Measurements from ENCODE around the gene BTD.
A peak's percentile ranks its signal among the peaks of the same experiment; 100 is the strongest.

BTD gene

DNA sequence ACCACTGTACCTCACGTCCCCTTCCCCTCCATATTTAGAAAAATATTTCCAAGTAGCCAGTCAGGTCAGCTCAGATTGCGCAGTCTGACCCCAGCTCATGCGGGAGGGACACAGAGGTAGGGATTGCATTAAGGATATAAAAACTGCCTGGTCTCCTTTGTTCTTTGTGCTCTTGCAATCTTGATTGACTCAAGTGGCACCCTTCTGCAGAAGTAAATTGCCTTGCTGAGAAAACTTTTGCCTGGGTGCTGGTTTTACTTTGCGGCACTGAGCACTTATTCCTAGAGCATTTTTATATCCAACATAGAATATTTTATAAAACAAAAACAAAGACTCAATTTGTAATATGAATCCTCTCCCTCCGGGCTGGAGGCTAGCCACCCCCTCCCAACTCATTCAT is 54.8 kb downstream of the BTD start:
- Mint-ChIP-seq H3K27me3 (peaks cover 1% of the 10 kb centered on the region), H3K9me3 (peaks cover 3% of the 10 kb centered on the region), H3K4me3 (no peak overlapping the region), H3K4me1 (peaks cover under 1% of the 10 kb centered on the region), H3K27ac (no peak overlapping the region), H3K36me3 (peaks cover 19% of the 10 kb centered on the region)
- no peak for DNase-seq (ENCODE audit: low spot score in 2 of 2)
- ATAC-seq (ENCODE audit: low read depth), result no peak

DNA sequence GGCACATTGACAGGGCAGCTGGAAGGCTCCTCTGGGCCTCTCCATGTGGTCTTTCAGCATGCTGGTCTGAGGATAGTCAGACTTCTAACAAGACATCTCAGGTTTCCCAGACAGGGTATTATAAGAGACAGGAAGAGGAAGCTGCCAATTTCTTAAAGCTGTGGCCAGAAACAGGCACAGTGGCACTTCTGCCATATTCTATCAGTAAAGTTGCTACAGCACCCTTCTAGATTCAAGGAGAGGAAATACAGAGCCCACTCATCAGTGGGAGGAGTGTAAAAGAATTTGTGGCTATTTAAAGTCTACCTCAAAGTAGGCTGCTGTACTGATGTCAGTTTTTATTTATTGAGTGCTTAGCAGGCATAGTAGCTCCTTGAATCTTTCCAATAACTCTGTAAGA is 55.5 kb downstream of the BTD start:
- Mint-ChIP-seq H3K27me3 (no peaks in the 10 kb centered on the region), H3K4me3 (no peak overlapping the region), H3K9me3 (peaks cover 3% of the 10 kb centered on the region), H3K36me3 (peaks cover 19% of the 10 kb centered on the region), H3K27ac (no peak overlapping the region), H3K4me1 (no peaks in the 10 kb centered on the region)
- no peak for ATAC-seq (ENCODE audit: low read depth)
- no peak for DNase-seq (ENCODE audit: low spot score in 2 of 2)

DNA sequence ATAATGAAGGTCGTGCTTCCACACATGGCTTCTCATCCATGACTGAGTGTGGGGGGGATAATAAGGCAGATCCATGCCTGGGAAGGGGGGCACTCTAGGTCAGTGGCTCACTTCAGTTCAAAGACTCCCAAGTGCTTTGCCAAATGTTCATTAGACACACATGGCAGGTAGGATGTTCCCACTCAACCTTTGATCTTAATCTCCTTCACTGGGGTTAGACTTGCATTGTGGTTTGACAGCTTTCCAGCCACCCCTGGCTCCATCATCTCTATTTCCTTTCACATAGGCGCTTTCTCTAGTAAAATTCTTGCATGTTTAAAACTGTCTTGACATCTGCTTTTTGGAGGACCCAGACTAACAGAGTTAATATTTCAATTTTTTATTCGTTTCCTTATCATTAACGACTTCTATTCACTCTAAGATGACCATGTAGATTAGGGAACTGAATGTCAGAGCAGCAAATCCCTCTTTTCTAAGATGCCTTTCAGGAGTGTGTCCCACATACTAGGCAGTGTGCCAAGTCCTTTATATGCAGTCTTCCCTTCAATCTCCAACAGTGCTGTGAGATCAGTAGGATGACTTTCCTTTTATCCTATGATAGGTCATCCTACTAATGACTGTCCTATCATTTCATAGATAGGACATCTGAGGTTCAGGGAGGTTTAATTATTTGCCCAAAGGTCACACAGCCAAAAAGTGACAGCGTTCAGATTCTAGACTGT is 57.9 kb downstream of the BTD start:
- Mint-ChIP-seq H3K36me3 (peaks cover 16% of the 10 kb centered on the region), H3K9me3 (peaks cover 5% of the 10 kb centered on the region), H3K27ac (no peak overlapping the region), H3K4me3 (no peak overlapping the region), H3K27me3 (no peaks in the 10 kb centered on the region), H3K4me1 (no peaks in the 10 kb centered on the region)
- DNase-seq (ENCODE audit: low spot score in 2 of 2) (no peak), ATAC-seq (ENCODE audit: low read depth) (no peak)

DNA sequence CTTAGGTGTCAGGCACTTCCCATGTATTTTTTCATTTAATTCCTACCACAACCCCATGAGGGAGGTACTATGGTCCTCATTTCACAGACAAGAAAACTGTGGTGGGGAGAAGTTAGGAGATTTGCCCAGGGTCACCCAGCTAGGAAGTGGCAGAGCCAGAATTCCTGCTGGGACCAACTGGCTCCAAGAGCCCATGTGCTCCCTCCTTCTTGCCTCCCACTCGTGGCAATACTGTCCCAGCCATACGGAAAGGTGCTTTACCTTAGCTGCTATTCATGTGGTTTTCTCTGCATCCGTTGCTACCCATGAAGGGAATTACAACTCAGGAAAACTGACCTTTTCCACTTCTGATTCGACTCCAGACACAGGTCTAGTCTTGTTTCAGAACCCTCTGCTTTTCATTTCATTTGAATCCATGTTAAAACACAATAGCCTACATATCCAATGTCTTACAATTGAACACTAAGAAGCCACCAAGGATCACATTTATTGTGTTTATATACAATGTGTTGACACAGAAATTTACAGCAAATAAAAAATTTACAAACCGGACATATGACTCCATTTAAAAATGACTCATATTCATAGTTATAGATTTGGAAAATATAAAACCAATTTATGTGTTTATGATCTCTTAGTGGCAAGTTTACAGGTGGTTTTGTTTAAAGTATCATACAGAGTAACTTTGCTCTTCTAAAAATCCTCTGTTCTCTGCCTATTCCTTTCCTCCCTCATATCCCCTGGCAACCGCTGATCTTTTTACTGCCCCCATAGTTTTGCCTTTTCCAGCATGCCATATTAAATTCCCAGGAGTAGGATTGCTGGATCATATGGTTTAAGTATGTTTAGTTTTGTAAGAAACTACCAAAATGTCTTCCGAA is 58.8 kb downstream of the BTD start:
- no peak for DNase-seq (ENCODE audit: low spot score in 2 of 2)
- Mint-ChIP-seq H3K4me3 (no peak overlapping the region), H3K36me3 (peaks cover 16% of the 10 kb centered on the region), H3K4me1 (no peaks in the 10 kb centered on the region), H3K9me3 (peaks cover 5% of the 10 kb centered on the region), H3K27ac (no peak overlapping the region), H3K27me3 (no peaks in the 10 kb centered on the region)
- no peak for ATAC-seq (ENCODE audit: low read depth)

DNA sequence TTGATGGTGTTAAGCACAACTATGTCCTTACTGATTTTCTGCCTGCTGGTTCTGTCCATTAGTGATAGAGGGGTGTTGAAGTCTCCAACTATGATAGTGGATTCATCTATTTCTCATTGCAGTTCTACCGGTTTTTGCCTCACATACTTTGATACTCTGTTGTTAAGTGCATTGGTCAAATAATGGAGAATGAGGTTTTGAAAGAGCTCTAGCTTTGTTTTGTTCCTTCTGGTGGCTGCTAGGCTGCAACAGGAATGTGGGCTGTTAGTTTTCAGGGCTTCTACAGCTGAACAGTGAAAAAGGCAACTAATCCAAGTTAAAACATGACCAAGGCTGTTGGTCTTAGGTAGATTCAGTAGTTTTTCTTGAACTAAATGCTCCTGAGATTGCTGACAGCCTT is 62.6 kb downstream of the BTD start:
- H3K4me3 Mint-ChIP-seq, result no peak overlapping the region
- H3K27me3 Mint-ChIP-seq, result no peaks in the 10 kb centered on the region
- no peak overlapping the region for H3K27ac Mint-ChIP-seq
- ATAC-seq (ENCODE audit: low read depth) (no peak), DNase-seq (ENCODE audit: low spot score in 2 of 2) (no peak)
- peaks cover 2% of the 10 kb centered on the region for H3K9me3 Mint-ChIP-seq
- H3K36me3 Mint-ChIP-seq, result peaks cover 13% of the 10 kb centered on the region
- peaks cover 5% of the 10 kb centered on the region for H3K4me1 Mint-ChIP-seq

DNA sequence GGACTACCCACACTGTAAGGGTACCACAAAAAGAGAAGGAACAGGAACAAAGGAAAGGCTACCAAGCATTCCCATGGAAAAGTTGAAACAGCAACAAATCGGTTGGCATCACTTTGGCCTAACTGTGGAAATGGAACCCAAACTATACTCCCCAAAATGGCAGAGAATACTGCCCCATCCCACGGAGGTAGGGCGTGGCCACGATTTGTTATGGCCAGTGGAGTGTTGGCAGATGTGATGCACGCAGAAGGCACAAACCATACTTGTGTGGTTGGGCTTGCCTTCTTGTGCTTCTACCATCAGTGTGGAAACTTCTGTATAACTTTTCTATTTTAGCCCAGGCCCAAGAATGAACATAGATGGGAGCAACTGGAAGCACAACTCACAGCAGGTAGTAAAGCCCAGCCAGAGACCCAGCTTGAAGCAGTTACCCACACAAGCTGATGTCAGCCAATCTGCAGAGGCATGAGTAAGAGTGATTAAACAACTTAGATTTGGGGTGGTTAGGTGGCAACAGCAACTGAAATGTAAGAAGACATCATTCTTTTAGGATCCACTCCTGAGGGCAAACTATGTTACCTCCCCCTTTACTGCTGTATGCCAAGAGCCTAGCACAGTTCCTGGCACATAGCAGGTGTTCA is 64.1 kb downstream of the BTD start:
- Mint-ChIP-seq H3K36me3 (peaks cover 16% of the 10 kb centered on the region), H3K4me1 (peaks cover 5% of the 10 kb centered on the region), H3K27me3 (no peaks in the 10 kb centered on the region), H3K9me3 (peaks cover 2% of the 10 kb centered on the region), H3K27ac (no peak overlapping the region), H3K4me3 (no peak overlapping the region)
- ATAC-seq (ENCODE audit: low read depth), result no peak
- no peak for DNase-seq (ENCODE audit: low spot score in 2 of 2)

DNA sequence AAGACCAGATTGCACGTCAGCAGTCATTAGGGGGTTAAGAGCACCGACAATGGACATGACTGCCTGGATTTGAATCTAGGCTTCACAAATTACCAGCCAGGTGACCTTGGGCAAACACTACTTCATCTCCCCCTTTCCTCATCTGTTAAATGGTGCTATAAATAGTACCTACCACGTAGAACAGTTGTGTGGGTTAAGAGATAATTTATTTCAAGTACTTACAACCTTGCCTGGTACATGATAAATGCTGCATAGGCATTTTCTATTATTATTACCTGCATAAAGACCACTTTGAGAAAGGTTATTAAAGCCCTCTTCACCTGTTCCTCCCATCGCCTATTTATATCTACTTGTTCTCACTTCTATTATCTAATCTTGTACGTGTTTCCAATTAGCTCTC is 64.7 kb downstream of the BTD start:
- Mint-ChIP-seq H3K36me3 (peaks cover 20% of the 10 kb centered on the region), H3K4me1 (peaks cover 5% of the 10 kb centered on the region), H3K27ac (no peak overlapping the region), H3K4me3 (no peak overlapping the region), H3K9me3 (peaks cover 2% of the 10 kb centered on the region), H3K27me3 (no peaks in the 10 kb centered on the region)
- DNase-seq (ENCODE audit: low spot score in 2 of 2) (no peak), ATAC-seq (ENCODE audit: low read depth) (no peak)

DNA sequence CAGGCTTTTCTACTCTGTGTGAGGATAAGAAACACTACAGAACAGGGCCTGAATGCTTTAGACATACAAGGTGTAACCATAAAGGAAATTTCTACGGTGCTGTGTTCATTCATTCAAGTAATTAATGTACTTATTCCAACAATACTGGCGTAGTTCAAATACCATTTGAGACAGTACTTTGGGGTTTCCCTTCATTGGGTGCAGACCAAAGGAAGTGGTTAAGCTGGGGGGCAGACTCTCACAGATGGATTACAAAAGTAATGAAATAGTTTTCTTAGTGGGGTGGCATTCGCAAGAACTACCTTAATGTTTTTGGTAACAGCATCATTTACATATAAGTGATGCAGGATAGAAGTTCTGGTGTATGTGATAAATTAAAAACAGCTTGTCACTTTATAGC is 65.9 kb downstream of the BTD start:
- Mint-ChIP-seq H3K27ac (no peak overlapping the region), H3K36me3 (peaks cover 20% of the 10 kb centered on the region), H3K9me3 (peaks cover 2% of the 10 kb centered on the region), H3K4me3 (no peak overlapping the region), H3K27me3 (no peaks in the 10 kb centered on the region), H3K4me1 (peaks cover 5% of the 10 kb centered on the region)
- DNase-seq (ENCODE audit: low spot score in 2 of 2), result peak in 1 of 2 donors; percentile 5
- ATAC-seq (ENCODE audit: low read depth), result peak; percentile 89

DNA sequence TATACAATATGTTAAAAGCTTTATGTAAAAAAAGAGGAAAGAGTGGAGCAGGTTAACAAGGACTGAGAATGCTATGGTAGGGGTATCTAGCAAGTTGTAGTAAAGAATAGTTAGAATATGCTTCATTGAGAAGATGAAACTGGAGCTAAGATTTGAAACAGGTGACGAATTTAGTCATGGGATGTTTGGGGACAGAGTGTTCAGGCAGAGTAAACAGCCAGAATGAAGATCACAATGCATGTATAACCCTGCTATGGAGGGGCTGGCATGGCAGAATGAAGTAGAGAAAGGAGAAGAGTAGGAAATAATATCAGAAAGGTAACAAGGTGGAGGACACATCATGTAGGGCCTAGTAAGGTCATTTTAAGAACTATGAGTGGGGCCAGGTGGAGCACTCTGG is 72.0 kb downstream of the BTD start:
- ATAC-seq (ENCODE audit: low read depth), result no peak
- no peak overlapping the region for H3K4me3 Mint-ChIP-seq
- no peaks in the 10 kb centered on the region for H3K4me1 Mint-ChIP-seq

DNA sequence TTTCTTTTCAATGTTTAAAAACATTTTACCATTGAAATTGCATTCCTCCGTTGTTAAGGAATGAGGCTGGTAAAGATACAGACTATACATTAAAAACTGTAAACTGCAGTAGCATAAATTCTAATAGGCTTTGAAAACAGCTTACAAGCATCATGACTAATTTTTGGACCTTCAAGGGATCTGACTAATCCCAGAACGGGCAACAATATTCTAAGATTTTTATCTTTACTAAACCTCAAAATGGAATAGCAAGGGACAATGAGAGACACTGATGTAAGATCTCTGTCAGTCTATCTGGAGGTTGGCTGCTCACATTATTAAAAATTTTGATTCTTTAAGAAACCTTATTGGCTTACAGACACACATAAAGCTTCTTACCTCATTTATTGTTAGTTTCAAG is 74.7 kb downstream of the BTD start:
- no peaks in the 10 kb centered on the region for H3K9me3 Mint-ChIP-seq
- ATAC-seq (ENCODE audit: low read depth) (no peak), DNase-seq (ENCODE audit: low spot score in 2 of 2) (no peak)
- no peak overlapping the region for H3K27ac Mint-ChIP-seq
- no peaks in the 10 kb centered on the region for H3K4me1 Mint-ChIP-seq
- no peaks in the 10 kb centered on the region for H3K27me3 Mint-ChIP-seq
- no peak overlapping the region for H3K4me3 Mint-ChIP-seq
- peaks cover 17% of the 10 kb centered on the region for H3K36me3 Mint-ChIP-seq

More for the DNA sequence above, 72.0 kb downstream of the BTD start:
- Mint-ChIP-seq H3K27ac (no peak overlapping the region), H3K36me3 (peaks cover 21% of the 10 kb centered on the region), H3K27me3 (no peaks in the 10 kb centered on the region), H3K9me3 (no peaks in the 10 kb centered on the region)
- DNase-seq (ENCODE audit: low spot score in 2 of 2), result no peak

DNA sequence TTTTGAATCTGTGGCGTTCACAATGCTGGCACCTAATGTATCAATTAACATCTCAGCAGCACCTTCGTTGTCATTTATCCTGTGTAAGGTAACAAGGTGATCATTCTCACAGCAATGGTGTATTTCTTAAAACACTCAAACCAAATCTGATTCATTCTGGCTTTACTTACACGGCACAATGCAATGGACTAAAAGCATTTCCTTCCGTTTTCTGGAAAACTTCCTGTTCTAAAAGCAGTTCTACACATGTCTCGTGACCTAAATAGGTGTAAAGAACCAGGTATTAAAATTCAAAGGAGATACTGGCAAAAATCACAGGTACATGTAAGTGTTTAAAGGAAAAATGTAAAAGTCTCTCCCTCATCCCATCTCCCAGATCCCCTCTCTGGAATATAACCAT is 77.8 kb downstream of the BTD start:
- H3K4me3 Mint-ChIP-seq, result no peak overlapping the region
- no peak overlapping the region for H3K27ac Mint-ChIP-seq
- H3K4me1 Mint-ChIP-seq, result no peaks in the 10 kb centered on the region
- H3K36me3 Mint-ChIP-seq, result peaks cover 16% of the 10 kb centered on the region
- DNase-seq (ENCODE audit: low spot score in 2 of 2) (no peak), ATAC-seq (ENCODE audit: low read depth) (no peak)
- H3K27me3 Mint-ChIP-seq, result no peaks in the 10 kb centered on the region
- no peaks in the 10 kb centered on the region for H3K9me3 Mint-ChIP-seq

DNA sequence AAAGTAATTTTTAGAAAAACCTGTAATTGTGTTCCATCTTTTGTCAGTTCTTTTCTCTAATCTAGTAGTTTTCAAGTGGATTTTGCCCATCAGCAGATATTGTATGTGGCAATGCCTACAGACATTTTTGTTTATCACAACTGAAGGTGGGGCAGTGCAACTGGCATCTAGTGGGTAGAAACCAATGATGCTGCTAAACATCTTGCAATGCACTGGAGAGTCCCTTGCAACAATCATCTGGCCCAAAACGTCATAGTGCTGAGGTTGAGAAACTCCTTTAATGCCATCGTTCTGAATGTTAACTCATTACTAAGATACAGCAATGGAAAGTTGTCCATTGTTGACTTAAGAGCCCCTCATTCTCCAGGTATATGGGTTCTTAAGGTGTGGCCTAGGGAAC is 80.1 kb downstream of the BTD start:
- Mint-ChIP-seq H3K9me3 (no peaks in the 10 kb centered on the region), H3K27me3 (no peaks in the 10 kb centered on the region), H3K36me3 (peaks cover 22% of the 10 kb centered on the region), H3K27ac (no peak overlapping the region), H3K4me1 (no peaks in the 10 kb centered on the region), H3K4me3 (no peak overlapping the region)
- no peak for DNase-seq (ENCODE audit: low spot score in 2 of 2)
- no peak for ATAC-seq (ENCODE audit: low read depth)

DNA sequence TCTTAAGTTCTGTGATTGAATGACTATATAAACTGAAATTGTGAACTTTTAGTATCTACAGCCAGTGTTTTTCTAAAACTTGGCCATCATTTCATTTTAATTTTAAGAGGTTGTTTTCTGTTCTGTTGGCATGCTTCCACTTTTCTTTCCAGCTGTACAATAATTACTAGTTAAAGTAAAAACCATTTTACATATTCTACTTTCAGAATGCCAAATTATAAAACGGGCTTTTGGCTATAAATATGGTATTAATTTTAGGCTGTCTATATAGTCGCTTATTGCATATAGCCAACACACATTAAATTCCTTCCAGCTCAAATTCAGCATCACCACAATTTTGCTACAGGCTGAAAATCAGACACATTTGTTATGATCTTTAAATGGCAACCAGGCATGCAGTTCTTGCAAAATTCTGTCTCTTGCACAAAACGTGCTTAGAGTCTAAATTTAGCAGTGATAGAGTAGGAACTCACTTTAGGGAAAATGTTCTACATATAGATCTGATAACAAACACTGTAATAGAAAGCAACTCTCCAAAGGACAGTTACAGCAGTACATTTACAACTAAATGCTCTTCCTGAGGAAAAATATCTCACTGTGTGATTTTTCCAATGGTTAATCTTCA is 81.1 kb downstream of the BTD start:
- Mint-ChIP-seq H3K4me1 (no peaks in the 10 kb centered on the region), H3K27me3 (no peaks in the 10 kb centered on the region), H3K27ac (no peak overlapping the region), H3K4me3 (no peak overlapping the region), H3K36me3 (peaks cover 20% of the 10 kb centered on the region), H3K9me3 (no peaks in the 10 kb centered on the region)
- ATAC-seq (ENCODE audit: low read depth) (no peak), DNase-seq (ENCODE audit: low spot score in 2 of 2) (no peak)

DNA sequence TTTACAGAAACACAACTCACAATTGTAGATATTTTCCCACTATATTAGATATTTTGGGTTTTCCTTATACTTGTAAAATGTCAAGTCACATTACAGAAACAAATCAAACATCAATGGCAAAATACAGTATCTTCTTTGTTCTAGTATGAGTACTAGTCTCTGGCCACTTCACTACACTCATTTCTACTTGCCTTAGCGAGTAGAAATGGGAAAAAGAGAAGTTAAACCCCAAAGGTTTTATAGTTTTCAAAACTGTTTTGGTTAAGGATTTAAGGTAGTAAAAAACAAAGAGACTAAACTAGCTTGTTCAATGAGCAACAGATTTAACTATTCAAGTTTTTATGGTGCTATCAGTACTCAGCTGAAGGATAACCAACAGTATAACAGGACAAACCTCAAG is 81.7 kb downstream of the BTD start:
- Mint-ChIP-seq H3K27ac (no peak overlapping the region), H3K4me1 (no peaks in the 10 kb centered on the region), H3K9me3 (no peaks in the 10 kb centered on the region), H3K36me3 (peaks cover 20% of the 10 kb centered on the region), H3K4me3 (no peak overlapping the region), H3K27me3 (no peaks in the 10 kb centered on the region)
- no peak for DNase-seq (ENCODE audit: low spot score in 2 of 2)
- ATAC-seq (ENCODE audit: low read depth), result no peak
